ENCODE measurements around the gene NLRP3.
A peak's percentile ranks its signal among the peaks of the same experiment; 100 is the strongest.

GRCh38 chr1:247390116-247390791 lies 25.7 kb upstream of the NLRP3 start:
- peak; percentile 33 to 81 (median 72) for TF ChIP-seq CTCF (IDR thresholded peaks at IDR 0.05)
- TF ChIP-seq POLR2A (IDR thresholded peaks at IDR 0.05) = no peak
